ENCODE results near the gene NCOA3. TPM values are rescaled to one million over a fixed set of nuclear protein-coding genes. Genes with fewer than 3 reads are reported as not detected.

The NCOA3 gene
- total RNA-seq, 1 experiment from 2014 or later = 31.1 TPM

DNA sequence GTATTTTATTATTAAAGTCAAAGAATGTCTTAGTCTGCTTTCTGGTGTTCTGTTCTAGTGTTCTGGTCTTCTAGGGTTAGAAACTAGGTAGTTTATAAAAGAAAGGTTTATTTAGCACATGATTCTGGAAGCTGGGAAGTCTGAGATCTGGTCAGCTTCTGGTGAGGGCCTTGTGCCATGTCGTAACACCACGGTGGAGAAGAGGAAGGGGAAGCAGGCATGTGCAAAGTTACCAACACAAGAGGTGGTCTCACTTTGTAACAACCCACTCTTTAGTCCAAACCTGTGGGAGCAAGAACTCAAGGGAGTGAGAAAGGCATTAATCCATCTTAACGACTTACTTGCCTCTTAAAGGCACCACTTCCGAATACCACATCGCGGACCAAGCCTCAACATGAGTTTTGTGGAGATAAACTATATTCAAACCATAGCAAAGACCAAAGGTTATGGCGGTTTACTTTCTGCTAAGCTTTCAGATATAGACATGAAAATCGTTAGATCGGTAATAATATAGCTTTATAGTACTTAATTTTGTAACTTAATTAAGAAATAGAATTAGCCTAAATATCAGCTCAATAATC is 99.4 kb downstream of the NCOA3 start:
- DNase-seq = no peak
- H3K9me2 ChIP-seq (replicated peaks; ENCODE audit: low read length) = no peaks in the 10 kb centered on the region
- H2AFZ ChIP-seq (ENCODE audit: low read length) = no peak overlapping the region
- no peaks in the 10 kb centered on the region for H3F3A ChIP-seq (ENCODE audit: low read length, unreplicated experiment)
- H3K27ac ChIP-seq (ENCODE audit: low read length) = no peak overlapping the region
- ChIA-PET CTCF (no interaction called here), POLR2A (ENCODE audit: unreplicated experiment) (interaction anchor here (0.5 kb wide), 1 partner anchor 29 kb away, joined by 28 read pairs; no protein-coding TSS in a partner anchor)
- H3K4me1 ChIP-seq (ENCODE audit: insufficient read depth, low read length) = peaks cover 14% of the 10 kb centered on the region
- peaks cover 4% of the 10 kb centered on the region for H3K79me2 ChIP-seq (ENCODE audit: low read length)
- H3K36me3 ChIP-seq (ENCODE audit: low read depth, low read length) = no peaks in the 10 kb centered on the region; the same call in 1 of the 2 replicates
- H3K27me3 ChIP-seq (ENCODE audit: low read length) = no peaks in the 10 kb centered on the region
- BruUV-seq (replicated peaks) = no TSS peak
- no peak overlapping the region for H3K4me3 ChIP-seq (ENCODE audit: low read length)
- H4K20me1 ChIP-seq (ENCODE audit: low read length) = no peaks in the 10 kb centered on the region
- no peak overlapping the region for H3K9ac ChIP-seq (ENCODE audit: low read length)
- no peaks in the 10 kb centered on the region for H3K9me3 ChIP-seq (ENCODE audit: low read length)
- intact Hi-C loops (cut with micrococcal nuclease) = no loop called here
- H3K4me2 ChIP-seq (ENCODE audit: low read length) = no peak overlapping the region
- ATAC-seq = no peak
- TF ChIP-seq EZH2 (IDR thresholded peaks at IDR 0.05; ENCODE audit: low read length, unreplicated experiment) = no peak
- TF ChIP-seq, protein P1, sequence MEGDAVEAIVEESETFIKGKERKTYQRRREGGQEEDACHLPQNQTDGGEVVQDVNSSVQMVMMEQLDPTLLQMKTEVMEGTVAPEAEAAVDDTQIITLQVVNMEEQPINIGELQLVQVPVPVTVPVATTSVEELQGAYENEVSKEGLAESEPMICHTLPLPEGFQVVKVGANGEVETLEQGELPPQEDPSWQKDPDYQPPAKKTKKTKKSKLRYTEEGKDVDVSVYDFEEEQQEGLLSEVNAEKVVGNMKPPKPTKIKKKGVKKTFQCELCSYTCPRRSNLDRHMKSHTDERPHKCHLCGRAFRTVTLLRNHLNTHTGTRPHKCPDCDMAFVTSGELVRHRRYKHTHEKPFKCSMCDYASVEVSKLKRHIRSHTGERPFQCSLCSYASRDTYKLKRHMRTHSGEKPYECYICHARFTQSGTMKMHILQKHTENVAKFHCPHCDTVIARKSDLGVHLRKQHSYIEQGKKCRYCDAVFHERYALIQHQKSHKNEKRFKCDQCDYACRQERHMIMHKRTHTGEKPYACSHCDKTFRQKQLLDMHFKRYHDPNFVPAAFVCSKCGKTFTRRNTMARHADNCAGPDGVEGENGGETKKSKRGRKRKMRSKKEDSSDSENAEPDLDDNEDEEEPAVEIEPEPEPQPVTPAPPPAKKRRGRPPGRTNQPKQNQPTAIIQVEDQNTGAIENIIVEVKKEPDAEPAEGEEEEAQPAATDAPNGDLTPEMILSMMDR (conservative IDR thresholded peaks at IDR 0.05; ENCODE audit: low read depth, low read length) = no peak
- no peak for TF ChIP-seq EZH2phosphoT487 (IDR thresholded peaks at IDR 0.05; ENCODE audit: borderline replicate concordance, low read length)

DNA sequence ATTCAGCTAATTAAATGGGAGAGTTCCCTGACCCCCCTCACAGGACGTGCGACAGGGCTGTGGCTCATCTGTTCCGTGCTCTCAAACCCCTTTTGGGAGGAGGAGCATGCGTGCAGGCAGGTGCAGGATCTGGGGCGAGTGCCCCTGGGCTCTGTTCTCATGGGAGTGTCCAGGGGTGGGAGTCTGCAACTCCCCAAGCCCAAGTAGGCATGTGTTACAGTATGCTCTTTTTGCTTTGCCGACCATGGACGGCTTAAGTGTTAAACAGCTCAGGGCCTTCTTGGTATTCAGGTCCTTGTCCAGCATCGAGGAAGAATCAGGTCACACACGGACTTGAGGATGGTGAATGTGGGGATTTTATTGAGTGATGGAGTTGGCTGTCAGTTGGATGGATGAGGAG is 101.6 kb downstream of the NCOA3 start:
- no peaks in the 10 kb centered on the region for H4K20me1 ChIP-seq (ENCODE audit: low read length)
- BruUV-seq (replicated peaks) = no TSS peak
- H2AFZ ChIP-seq (ENCODE audit: low read length) = no peak overlapping the region
- no peak overlapping the region for H3K9ac ChIP-seq (ENCODE audit: low read length)
- H3K4me3 ChIP-seq (ENCODE audit: low read length) = no peak overlapping the region
- no peaks in the 10 kb centered on the region for H3F3A ChIP-seq (ENCODE audit: low read length, unreplicated experiment)
- TF ChIP-seq, protein P1 (conservative IDR thresholded peaks at IDR 0.05; ENCODE audit: low read depth, low read length) = no peak
- TF ChIP-seq EZH2phosphoT487 (IDR thresholded peaks at IDR 0.05; ENCODE audit: borderline replicate concordance, low read length) (no peak), EZH2 (IDR thresholded peaks at IDR 0.05; ENCODE audit: low read length, unreplicated experiment) (no peak)
- H3K27me3 ChIP-seq (ENCODE audit: low read length) = no peaks in the 10 kb centered on the region
- H3K36me3 ChIP-seq (ENCODE audit: low read depth, low read length) = no peaks in the 10 kb centered on the region; the same call in 1 of the 2 replicates
- H3K9me2 ChIP-seq (replicated peaks; ENCODE audit: low read length) = no peaks in the 10 kb centered on the region
- H3K4me1 ChIP-seq (ENCODE audit: insufficient read depth, low read length) = peaks cover 24% of the 10 kb centered on the region
- H3K27ac ChIP-seq (ENCODE audit: low read length) = no peak overlapping the region
- CTCF ChIA-PET = no interaction called here
- no peak overlapping the region for H3K4me2 ChIP-seq (ENCODE audit: low read length)
- H3K79me2 ChIP-seq (ENCODE audit: low read length) = peaks cover 16% of the 10 kb centered on the region
- ATAC-seq (no peak), DNase-seq (no peak)
- intact Hi-C loops (cut with micrococcal nuclease) = no loop called here
- no peaks in the 10 kb centered on the region for H3K9me3 ChIP-seq (ENCODE audit: low read length)
- POLR2A ChIA-PET (ENCODE audit: unreplicated experiment) = no interaction called here

DNA sequence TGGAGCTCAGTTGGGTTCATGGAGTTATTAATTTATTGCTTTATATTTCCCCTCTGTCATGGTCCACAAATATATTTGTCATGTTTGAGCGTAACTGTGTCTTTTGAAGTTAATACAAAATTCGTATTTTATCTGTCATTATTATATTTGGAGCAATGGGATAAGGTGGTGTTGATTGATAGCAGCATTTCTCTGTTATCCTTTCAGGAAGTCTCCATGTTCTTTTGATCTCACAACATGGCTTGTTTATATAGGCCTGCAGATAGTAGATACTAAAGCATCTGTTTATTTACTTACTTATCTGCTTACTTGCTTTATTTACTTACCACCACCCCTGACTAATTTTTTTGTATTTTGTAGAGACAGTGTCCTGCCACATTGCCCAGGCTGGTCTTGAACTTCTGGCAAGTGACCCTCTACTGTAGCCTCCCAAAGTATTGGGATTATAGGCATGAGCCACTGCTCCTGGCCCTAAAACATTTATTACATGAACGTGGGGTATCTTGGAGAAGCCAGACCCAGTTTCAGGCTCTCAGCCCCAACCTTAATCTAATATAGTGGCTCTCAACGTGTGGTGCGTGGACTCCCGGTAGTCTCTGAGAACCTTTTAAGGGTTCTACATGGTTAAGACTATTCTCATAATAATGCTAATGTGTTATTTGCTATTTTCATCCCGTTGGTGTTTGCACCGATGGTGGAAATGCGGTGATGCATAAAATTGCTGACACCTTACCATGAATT is 104.2 kb downstream of the NCOA3 start:
- Histone ChIP-seq H3K9me2 (replicated peaks; ENCODE audit: low read length) (no peaks in the 10 kb centered on the region), H3K4me3 (ENCODE audit: low read length) (no peak overlapping the region), H3K4me1 (ENCODE audit: insufficient read depth, low read length) (peaks cover 25% of the 10 kb centered on the region), H3F3A (ENCODE audit: low read length, unreplicated experiment) (no peaks in the 10 kb centered on the region), H3K9ac (ENCODE audit: low read length) (no peak overlapping the region), H2AFZ (ENCODE audit: low read length) (no peak overlapping the region), H3K36me3 (ENCODE audit: low read depth, low read length) (no peaks in the 10 kb centered on the region; the same call in 1 of the 2 replicates), H3K9me3 (ENCODE audit: low read length) (no peaks in the 10 kb centered on the region), H3K27me3 (ENCODE audit: low read length) (no peaks in the 10 kb centered on the region), H4K20me1 (ENCODE audit: low read length) (no peaks in the 10 kb centered on the region), H3K4me2 (ENCODE audit: low read length) (no peak overlapping the region), H3K79me2 (ENCODE audit: low read length) (peaks cover 21% of the 10 kb centered on the region), H3K27ac (ENCODE audit: low read length) (no peak overlapping the region)
- BruUV-seq (replicated peaks) = no TSS peak
- DNase-seq (no peak), ATAC-seq (no peak)
- CTCF ChIA-PET = no interaction called here
- TF ChIP-seq, protein P1 (conservative IDR thresholded peaks at IDR 0.05; ENCODE audit: low read depth, low read length) = no peak
- TF ChIP-seq EZH2phosphoT487 (IDR thresholded peaks at IDR 0.05; ENCODE audit: borderline replicate concordance, low read length) (no peak), EZH2 (IDR thresholded peaks at IDR 0.05; ENCODE audit: low read length, unreplicated experiment) (no peak)
- POLR2A ChIA-PET (ENCODE audit: unreplicated experiment) = no interaction called here
- intact Hi-C loops (cut with micrococcal nuclease) = no loop called here
